SIG-M5 (cell line): Measurements from ENCODE around the gene VPS37C.

Experiments used
- DNase-seq: peaks from one replicate; lab custom pipeline; 2025; lab: John Stamatoyannopoulos, UW

Gene VPS37C

DNA sequence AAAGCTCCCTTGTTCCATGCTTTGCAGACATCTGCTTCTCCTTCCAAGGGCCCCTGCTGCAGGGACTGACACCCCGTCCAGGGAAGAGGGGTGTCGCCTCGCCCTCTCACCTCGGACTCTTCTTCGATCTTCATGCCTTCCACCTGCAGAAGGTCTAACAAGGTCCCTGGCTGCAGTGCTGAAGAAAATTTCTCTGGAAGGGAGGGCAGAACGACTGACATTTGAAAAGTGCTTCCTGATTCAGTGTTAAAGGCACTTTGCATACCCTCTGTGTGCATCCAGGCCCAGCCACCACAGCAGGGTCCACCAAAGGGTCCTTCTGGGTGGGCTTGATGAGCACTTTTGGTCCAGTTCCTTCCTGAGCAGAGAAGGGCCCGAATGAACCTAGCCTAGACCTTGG lies 28.1 kb downstream of the VPS37C start:
- no peak for DNase-seq

DNA sequence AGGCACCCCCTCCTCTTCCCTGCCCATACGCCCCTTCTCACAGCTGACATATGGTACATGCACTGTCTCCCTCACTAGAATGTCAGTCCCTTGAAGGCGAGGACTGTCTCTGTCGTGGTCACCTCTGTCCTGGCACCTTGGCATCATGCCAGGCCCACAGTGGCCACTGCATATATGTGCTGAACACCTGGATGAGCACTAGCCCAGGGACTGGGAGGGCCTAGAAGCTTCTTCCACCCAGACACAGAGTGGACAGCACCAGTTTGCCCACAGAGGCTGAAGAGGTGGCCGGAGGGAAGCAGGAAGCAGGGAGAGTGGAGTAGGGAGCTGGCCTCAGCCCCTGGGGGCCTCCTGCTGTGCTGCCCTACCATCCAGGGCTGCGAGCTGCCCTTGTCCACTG lies 28.6 kb downstream of the VPS37C start:
- DNase-seq, result no peak

DNA sequence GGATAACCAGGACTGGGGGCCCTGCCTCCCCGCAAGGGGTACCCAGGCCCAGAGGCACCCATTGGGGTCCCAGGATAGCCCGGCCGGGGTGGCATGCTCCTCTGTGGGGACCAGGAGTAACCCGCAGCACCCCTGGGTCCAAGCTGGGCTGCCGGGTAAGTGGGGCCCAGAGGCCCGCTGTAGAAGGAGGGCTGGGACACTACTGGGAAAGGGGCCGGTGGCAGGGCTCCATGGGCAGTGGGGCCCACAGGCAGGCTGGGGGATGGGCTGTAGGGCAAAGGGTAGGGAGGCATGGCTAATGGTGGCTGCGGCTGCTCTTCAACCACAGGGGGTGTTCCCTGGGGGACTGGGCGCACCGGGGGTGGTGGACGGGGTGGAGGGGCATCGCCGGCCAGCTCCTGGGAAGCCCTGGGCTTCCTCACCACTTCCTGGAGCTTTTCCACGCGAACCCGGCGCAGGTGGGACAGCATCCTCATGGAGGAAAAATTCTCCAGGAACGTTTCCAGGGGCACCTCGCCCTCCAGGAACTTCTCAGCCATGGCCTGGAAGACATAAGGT lies 29.1 kb downstream of the VPS37C start:
- DNase-seq, result no peak

GRCh38 chr11:61131586-61131985 lies 29.6 kb downstream of the VPS37C start:
- DNase-seq, result no peak

GRCh38 chr11:61131186-61131585 lies 30.0 kb downstream of the VPS37C start:
- no peak for DNase-seq

GRCh38 chr11:61129639-61130523 lies 31.3 kb downstream of the VPS37C start:
- DNase-seq, result no peak

GRCh38 chr11:61128947-61129638 lies 32.1 kb downstream of the VPS37C start:
- DNase-seq, result no peak

GRCh38 chr11:61127991-61128390 lies 33.2 kb downstream of the VPS37C start:
- no peak for DNase-seq

- DNase-seq, result no peak
Observed at GRCh38 chr11:61126256-61126655, 35.0 kb downstream of the VPS37C start.

DNA sequence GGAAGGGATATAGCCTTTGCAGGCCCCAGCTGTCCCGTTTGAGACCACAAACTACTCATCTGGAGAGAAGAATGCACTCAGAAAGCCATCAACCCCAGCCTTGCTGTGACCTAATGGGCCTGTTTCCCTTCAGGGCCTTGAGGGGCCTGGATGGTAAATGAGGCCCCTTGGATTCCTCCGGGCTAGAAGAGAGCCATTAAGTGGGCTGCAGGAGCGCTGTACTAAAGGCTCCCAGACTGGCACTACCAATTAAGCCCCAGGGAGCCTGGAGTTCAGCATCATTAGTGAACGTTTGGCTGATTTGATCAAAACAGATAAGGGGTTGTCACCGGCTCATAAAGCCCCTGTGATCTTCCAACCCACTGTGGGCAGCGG lies 35.9 kb downstream of the VPS37C start:
- no peak for DNase-seq

DNA sequence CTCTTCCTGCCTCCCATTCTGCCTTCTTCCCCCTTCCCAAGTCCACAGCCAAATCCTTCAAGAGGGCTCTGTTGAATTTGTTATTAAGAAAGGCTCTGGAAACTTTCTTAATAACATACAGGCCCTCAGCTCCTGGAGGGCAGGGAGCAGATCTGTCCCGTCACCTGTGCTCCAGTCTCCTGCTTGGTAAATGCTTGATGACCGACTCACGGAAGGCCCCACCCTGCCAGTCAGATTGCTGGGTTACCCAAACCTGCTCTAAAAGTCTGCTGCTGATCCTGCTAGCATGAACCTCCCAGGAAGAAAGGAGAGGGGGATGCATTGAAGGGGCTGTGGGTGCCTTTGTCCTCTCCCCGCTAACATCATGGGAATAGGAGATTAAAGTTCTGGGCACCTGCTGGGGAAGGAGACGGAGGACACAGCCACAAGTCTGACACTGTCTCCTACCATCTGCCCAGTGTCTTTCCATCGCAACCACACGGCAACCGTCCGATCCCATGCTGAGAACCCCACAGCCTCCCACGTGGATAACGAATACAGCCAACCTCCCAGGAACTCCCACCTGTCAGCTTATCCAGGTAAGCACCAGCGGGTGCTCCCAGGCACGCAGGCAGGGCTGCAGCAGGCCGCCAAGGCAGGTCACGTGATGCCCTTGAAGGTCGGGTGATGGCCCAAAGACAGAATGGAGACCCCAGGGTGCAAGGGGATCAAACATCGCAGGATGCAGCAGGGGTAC lies 36.5 kb downstream of the VPS37C start:
- no peak for DNase-seq

DNA sequence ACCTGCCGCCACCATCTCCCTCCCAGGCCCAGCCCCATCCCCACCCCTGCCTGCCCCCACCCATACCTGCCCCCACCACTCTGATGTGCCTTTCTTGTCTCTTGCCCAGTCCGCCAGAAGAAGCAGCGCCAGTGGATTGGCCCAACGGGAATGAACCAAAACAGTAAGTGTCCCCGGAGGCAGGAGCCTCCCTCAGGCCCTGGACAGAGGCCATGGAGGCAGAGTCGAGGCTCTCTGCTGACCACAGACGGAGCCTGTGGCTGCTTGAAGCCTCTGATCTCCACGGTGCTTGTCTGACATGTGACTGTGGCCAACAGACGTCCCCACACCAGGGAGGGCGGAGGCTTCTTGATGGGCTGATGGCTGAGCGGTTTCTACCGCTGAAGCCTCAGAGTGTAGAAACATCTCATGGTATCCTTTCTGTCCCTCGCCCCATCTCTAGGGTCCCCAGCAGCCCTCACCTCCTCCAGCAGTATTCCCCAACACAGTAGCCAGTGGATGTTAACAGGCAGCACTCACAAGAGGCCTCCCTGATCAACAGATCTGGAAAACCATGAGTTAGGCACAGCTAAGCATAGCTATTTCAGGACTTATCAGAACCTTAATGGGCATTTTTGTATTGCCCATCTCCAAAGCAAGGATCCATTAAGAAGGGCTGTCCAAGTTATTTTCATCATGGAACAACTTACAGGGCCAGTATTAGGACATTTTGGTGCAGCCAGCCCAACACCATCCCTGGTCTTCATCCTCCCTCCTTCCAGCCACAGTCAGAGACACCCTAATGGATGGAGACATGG lies 37.3 kb downstream of the VPS37C start:
- no peak for DNase-seq

DNA sequence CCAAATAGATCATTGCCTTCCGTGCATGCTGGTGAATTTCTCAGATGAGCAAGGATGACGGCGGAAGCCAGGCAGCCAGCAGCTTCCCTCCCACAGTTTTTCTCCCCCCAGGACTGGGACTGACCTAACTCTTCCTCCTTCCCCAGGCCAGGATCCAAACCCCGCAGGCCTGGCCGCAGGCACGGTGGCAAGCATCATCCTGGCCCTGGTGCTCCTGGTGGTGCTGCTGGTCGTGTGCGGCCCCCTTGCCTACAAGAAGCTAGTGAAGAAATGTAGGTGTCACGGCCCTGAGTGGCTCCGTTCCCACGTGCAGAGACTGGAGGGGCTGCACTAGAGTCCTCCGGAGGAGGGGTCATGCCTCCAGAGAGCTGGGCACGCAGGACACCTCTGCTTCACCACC lies 38.5 kb downstream of the VPS37C start:
- no peak for DNase-seq

DNA sequence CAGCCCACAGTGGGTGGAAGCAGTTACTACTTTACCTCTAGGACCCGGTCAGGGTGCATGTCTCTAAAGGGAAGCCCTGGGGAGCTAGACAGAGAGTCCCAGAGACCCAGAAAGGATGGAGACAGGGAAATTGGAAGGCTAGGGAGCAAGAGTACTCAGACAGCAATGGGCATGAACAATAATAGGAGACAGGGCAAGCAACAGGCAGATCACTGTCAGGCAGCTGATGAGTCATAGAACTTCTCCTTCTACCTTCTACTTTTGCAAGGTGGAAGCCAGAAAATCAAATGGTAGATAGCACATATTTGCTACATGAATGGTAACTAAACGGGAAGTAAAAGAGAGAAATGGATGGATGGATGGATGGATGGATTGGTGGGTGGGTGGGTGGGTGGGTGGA lies 39.3 kb downstream of the VPS37C start:
- DNase-seq, result no peak

- no peak for DNase-seq
Observed at GRCh38 chr11:61121192-61121831, 39.9 kb downstream of the VPS37C start.

DNA sequence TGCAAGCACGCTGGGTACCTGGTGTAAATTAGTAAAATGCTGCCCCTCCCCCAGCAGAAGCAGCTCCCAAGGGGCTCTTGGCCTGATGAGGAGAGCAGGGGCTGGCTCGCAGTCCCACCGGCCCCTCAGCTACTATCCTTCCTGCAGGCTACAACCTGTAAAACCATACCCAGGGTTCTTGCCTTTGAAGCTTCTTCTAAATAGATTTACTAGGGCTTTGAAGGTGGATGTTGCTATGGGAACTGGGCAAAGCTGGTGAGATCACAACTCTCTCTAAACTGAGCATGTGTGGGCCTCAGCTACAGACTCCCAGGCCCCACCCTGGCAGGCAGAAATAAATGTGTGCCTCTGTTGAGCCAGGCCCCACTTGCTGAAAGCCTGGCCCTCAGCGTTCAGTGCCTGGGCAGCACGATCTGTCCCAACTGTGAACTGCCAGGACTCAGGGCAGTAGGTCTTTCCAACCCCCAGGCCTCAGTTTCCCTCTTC lies 40.5 kb downstream of the VPS37C start:
- no peak for DNase-seq

- DNase-seq, result no peak
Observed at GRCh38 chr11:61120099-61120705, 41.0 kb downstream of the VPS37C start.

- DNase-seq, result no peak
Observed at GRCh38 chr11:61119571-61119970, 41.7 kb downstream of the VPS37C start.

- DNase-seq, result no peak
Observed at GRCh38 chr11:61119055-61119454, 42.2 kb downstream of the VPS37C start.

- no peak for DNase-seq
Observed at GRCh38 chr11:61118406-61118805, 42.8 kb downstream of the VPS37C start.

DNA sequence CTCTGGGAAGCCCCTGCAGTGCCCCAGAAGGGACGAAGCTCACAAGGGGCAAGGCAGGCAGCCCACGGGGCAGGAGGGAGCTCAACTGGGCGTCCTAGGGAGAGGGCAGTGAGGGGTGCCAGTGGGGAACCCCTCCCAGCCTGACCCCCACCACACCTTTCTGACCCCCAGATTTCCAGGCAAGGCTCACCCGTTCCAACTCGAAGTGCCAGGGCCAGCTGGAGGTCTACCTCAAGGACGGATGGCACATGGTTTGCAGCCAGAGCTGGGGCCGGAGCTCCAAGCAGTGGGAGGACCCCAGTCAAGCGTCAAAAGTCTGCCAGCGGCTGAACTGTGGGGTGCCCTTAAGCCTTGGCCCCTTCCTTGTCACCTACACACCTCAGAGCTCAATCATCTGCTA lies 43.2 kb downstream of the VPS37C start:
- no peak for DNase-seq
